GM12801 (cell line): ENCODE data around the gene FGF3.

Source experiments
- TF ChIP-seq, protein P1 (sequence below): IDR thresholded peaks from one replicate; pipeline ENCODE4 v1.5.1; 2011; ENCODE audit warnings: control low read depth; ENCODE audit not compliant: insufficient read length; ENCODE audit errors: extremely low read depth

FGF3 gene

DNA sequence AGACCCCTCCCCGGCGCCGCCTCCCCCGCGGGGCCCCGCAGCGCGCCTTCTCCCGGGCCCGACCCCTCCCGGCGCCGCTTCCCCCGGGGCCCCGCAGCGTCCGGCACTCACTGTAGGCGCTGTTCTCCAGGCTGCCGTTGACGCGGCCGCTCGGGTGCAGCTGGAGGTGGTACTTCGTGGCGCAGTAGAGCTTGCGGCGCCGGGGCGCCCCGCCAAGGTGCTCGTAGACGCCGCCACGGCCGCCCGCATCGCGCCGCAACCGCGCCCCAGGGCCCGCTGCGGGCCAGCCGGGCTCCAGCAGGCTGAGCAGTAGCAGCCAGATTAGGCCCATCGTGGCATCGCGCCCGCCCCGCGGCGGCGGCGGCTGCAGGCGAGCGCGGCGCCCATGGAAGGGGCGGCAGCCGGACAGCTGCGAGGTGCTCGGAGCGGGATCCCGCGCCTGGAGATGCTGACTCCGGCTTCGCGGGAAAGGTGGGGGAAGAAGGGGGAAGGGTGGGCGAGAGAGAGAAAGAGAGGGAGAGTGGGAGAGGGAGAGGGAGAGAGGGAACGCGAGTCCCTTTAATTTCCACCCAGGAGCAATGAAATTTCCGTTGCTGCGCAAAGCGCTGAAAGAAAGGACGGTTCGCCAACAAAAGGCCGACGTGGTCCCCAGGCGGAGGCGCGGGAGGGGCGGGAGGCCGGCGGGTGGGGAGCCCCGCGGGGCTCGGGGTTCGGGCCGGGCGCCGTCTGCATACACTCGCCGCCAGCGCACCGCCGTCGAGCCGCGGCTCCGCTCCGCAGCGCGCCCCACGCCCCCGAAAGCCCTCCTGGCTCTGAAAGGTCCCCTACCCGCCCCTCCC is at the start of gene FGF3:
TSS of gene FGF3 (minus strand) at position 814 of the 839 bp plus-strand sequence. CDS start at position 331, 483 bp downstream.
- TF ChIP-seq, protein P1, sequence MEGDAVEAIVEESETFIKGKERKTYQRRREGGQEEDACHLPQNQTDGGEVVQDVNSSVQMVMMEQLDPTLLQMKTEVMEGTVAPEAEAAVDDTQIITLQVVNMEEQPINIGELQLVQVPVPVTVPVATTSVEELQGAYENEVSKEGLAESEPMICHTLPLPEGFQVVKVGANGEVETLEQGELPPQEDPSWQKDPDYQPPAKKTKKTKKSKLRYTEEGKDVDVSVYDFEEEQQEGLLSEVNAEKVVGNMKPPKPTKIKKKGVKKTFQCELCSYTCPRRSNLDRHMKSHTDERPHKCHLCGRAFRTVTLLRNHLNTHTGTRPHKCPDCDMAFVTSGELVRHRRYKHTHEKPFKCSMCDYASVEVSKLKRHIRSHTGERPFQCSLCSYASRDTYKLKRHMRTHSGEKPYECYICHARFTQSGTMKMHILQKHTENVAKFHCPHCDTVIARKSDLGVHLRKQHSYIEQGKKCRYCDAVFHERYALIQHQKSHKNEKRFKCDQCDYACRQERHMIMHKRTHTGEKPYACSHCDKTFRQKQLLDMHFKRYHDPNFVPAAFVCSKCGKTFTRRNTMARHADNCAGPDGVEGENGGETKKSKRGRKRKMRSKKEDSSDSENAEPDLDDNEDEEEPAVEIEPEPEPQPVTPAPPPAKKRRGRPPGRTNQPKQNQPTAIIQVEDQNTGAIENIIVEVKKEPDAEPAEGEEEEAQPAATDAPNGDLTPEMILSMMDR, result no peak

DNA sequence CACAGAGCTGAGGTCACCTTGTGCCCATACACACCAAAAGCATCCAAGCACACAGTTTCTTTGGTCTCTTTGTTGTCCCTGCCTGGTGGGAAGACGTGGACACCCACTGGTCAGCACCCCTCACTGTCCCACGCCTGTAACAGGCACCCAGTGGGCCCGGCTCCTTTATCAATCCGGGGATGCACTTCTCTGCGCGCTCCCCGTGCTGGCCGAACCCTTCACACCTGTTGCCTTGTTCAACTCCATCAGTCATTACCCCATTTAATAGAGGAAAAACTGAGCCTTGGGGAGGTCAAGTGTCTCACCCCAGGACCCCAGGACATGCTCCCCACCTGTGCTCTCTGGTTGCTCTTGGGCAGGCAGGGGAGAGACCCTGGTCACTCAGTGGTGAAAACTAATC is 49.7 kb upstream of the FGF3 start:
- TF ChIP-seq, protein P1, result no peak

DNA sequence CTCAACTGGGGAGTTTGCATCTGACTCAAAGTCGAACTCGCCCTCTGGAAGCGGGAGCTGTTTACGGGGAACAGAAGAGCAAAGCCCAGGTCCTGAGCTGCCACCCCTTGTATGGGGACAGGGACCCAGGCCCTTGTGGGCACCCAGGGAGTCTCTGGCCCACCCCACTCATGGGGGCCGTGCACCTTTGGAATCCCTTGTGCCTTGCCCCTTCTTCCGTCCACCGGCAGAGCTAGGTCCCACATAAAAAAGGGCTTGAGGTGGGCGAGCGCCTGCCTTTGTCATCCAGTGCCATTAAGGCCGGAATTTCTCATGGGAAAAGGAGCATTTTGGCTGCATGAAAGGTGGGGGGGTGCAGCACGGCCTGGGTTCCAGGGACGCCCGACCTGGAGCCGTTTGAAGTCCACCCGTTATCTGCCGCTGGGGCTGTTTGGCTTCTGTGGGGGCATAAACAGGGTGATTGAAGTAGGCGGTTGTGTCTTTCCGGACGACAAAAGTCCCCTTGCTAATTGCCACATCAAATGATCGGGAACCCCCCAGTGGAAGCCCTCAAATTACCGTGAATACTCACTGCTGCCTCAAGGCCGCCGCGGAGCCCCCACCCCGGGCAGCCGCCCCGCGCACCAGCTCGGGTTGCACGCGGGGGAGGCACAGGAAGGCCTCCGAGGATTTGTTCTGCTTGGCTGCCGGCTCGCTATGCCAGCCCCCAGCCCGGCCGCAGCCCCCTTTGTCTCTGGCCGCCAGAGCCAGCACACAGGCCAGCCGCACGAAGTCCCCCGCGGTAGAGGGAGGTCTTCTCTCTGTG is 49.0 kb upstream of the FGF3 start:
- TF ChIP-seq, protein P1, result no peak

DNA sequence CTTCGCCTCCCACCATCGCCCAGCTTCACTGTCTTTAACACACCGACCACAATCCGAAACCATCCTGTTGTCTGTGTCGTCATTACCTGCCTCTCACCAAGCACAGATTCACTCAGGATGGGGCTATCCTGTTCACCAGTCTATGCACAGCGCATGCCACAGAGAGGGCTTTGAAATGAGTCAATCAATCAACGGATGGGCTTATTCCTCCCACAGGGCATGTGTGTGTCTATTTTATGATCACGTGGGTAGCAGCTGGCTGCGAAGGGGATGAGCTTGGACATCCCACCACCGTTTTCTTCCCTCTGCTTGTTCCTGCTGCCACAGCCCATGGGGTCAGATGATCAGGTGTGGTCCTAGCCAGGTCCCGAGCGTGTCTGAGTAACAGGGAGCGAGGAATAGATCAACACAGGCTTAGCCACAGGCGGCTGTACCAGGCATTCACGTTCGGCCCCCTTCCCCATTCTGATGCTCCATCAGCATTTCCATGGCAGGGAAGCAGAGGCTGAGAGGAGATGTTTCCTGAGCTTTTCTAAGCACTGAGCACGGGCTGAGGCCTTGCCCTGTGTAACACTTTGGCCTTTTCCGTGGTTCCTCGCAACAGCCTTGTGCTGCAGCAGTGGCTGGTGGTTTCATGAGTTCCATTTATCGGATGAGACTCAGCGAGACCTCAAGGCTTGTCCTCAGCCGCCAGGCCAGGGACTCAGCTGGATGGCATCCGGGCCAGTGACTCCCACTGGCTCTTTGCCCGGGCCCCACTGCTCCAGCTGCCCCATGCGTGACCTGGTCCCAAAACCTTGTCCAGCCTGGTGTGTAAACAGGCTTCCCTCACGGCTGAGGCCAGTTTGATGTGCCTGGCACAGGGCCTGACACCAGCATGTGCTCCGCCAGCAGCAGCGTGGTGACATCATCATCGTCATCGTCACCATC is 48.1 kb upstream of the FGF3 start:
- TF ChIP-seq, protein P1, result no peak

DNA sequence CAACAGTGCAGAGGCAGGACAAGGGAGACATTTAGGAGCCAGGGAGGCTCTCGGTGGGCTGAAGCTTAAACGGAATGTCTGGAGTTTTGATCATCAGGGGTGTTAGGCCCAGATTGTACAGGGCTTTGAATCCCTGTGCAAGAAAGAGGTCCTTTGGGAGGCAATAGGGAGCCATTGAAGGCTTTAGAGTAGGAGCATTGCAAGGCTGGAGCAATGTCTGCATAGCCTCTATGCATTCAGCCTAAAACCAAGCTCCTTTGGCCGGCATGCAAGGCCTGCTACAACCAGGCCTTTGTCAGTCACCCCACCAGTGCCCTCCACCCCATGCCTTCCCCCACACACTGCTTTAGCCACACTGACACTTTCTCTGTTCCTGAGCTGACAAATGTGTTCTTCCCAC is 47.4 kb upstream of the FGF3 start:
- TF ChIP-seq, protein P1, result no peak

DNA sequence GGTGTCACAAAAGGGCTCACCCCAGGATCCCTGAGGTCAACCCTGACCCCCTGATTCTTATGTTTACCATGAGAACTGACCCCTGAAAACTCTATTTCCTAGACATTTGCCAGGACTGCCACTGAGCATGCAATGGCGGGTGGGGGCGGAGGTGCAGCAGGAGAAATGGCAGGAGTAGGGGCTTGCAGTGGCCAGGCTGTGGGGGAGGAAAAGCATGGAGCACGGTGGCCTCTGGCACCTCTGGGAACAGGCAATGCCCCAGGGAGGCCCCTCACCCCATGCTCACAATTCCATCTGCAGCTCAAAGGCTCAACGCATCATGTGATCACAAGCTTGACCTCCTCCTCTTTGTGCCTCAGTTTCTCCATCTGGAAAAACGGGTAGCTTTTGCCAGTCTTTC is 46.5 kb upstream of the FGF3 start:
- TF ChIP-seq, protein P1, result no peak
